Suppressor macrophage treated with lipopolysaccharide for 1 hour (primary cell): ENCODE measurements around the gene NOTCH2NLA.
"Not testable (repeated sequence)": the region's sequence is repeated elsewhere in the genome, so short reads cannot be mapped to it uniquely, and the experiment has no call there.

Experiments
- DNase-seq, 3 donors: peaks; one replicate each; pipeline ENCODE4 v3.0.0-alpha.2; 2020 to 2022

NOTCH2NLA gene

GRCh38 chr1:146228710-146229477 is at the start of gene NOTCH2NLA:
NOTCH2NLA (minus strand) TSS chr1:146229021; CDS start chr1:146189337, 39,684 bp downstream.
- not testable (repeated sequence) for DNase-seq

GRCh38 chr1:146278346-146278745 is 49.5 kb upstream of the NOTCH2NLA start:
- not testable (repeated sequence) for DNase-seq

- not testable (repeated sequence) for DNase-seq
Measured at GRCh38 chr1:146277087-146277486, 48.3 kb upstream of the NOTCH2NLA start.

DNA sequence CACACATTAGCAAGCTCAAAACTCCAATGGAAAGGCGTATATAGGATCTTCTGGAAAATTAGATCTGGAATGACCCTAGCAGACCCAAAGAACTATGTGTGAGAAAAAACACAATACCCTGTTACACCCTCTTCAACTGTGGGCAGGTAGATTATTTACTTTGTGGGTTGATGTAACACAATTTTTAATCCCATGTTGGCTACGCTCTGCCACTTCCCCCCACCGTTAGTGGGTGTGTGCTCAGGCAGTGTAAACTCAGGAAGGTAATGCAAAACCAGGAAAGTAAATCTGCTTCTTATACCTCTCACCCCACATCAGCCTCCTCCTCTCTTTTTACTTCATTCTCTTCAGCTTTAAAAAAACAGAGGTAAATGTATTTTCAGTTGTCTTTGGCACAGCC is 45.3 kb upstream of the NOTCH2NLA start:
- not testable (repeated sequence) for DNase-seq

- not testable (repeated sequence) for DNase-seq
Measured at GRCh38 chr1:146273194-146273593, 44.4 kb upstream of the NOTCH2NLA start.

- DNase-seq = not testable (repeated sequence)
Measured at GRCh38 chr1:146272734-146273133, 43.9 kb upstream of the NOTCH2NLA start.

- DNase-seq = not testable (repeated sequence)
Measured at GRCh38 chr1:146271977-146272376, 43.2 kb upstream of the NOTCH2NLA start.

DNA sequence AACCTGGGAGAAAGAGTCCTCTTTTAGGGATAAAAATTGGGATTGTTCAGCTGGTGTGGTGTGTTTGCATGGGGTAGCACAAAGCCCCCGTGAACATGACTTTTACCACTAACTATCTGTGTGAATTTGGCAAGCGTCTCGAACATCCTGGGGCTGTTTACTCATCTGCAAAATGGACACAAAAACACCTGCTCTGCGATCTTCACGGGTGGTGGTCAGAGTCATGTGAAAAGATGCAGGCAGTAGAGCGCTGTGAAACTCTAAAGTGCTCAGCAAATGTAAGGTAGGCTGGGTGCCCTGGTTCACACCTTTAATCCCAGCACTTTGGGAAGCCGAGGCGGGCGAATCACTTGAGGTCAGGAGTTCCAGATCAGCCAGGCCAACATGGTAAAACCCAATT is 41.3 kb upstream of the NOTCH2NLA start:
- not testable (repeated sequence) for DNase-seq

- DNase-seq = not testable (repeated sequence)
Measured at GRCh38 chr1:146266179-146266748, 37.4 kb upstream of the NOTCH2NLA start.

- not testable (repeated sequence) for DNase-seq
Measured at GRCh38 chr1:146264761-146265160, 35.9 kb upstream of the NOTCH2NLA start.

- not testable (repeated sequence) for DNase-seq
Measured at GRCh38 chr1:146260006-146260730, 31.3 kb upstream of the NOTCH2NLA start.

DNA sequence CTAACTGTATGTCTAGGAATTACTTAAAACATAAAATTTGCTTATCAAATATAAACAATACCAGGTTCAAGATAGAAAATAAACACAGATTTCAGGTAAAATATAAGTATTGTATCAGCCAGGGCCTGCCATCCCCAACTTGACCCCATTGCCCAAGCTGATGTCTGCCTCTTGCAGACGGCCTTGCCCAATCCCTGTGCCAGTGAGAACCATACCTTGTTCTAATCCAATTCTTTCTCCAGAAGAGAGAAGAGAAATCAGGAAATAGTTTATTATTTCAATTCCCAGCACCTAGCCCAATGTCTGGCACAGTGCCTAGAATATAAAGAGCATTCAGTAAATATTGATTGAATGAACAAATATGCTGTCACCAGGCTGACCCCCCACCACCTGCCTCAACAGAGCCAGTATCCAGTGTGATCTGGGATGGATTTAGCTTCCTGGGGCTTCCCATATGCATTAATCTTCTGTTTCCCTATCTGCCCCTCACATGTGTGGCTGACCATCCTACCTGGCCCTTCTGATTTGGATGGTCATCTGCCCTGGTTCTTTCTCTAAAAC is 29.3 kb upstream of the NOTCH2NLA start:
- DNase-seq = not testable (repeated sequence)

DNA sequence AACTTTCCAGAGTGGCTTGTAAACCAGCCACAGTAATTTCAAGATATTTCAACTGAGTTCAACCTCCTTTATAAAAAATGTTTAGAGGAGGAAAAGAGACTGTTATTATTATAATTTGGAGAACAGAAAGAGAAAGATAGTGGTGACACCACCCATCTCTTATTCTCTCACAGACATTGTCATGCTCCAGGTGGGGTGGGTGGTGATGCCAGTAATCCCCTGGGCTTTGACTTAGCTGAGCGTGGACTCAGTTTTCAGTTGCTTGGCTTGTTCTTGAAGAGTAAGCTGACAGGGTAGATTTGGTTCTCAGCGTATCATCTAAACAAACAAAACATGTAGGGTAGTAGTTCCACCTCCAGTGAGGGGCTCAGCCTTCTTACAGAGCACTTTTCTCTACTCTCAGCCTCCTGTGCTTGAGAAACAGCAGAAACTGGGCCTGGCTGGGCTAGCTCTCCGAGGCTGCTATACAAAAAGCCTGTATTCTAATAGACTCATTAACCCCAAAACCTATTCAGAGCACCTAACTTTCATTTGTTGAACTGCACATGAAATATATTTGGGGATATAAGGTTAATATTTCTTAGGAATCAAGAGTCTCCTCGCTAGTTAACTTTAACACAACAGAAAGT is 25.9 kb upstream of the NOTCH2NLA start:
- not testable (repeated sequence) for DNase-seq

DNA sequence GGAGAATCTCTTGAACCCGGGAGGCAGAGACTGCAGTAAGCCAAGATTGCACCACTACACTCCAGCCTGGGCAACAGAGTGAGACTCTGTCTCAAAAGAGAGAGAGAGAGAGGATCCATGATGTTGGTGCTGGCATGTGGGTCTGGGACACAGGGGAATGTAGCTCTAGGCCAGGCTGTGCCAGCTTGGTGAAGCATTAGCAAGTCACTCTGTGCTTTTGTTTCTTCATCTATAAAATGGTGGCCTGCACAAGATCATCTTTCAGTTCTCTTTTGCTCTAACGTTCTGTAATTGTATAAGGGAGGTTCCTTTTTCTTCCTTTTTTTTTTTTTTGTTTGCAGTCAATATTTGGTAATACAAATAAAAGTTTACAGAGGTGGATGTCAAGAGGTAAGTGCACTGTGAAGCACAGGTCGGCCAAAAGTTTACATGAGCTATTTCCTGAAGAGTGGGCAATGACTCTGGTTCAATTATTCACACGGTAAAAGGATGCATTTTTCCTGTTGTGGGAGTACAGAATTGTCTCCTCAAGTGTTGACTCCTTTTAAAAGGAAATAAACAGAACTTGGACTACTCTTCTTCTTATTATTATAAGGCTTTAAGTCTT is 24.5 kb upstream of the NOTCH2NLA start:
- not testable (repeated sequence) for DNase-seq

DNA sequence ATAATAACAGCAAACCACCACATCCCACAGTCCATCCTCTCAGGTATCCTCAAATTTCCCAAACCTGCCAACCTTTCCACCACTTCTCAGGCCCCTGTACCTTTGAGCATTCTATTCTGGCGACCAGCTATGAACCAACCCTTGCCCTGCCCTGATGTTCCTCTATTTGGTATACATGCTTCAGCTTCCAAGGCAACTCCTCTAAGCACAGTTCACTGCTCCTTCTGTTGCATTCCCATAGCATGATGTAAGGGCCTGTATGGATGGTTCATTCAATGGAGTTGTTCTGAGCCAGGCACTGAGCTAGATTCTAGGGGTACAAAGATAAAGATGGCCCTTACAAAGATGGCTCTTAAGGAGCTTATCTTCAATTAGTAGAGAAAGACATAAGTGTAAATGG is 22.7 kb upstream of the NOTCH2NLA start:
- DNase-seq = not testable (repeated sequence)

DNA sequence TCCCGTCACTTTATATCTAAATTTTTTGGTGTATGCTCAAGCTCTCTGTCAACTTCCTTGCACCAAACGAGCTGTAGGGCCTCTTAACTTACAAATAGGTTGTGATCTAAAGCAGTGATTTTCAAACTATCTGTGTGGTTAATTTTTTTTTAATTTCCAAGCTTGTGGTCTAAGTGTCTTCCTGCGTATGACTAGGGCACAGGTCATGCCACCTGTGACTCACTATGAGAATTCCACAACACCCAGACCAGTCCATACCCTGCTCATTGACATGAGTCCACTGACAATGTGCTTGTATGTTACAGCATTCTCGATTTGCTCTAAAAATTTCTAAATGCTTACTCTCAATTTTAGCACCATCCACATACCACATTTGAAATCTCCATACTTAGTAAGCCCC is 19.8 kb upstream of the NOTCH2NLA start:
- DNase-seq = not testable (repeated sequence)

- DNase-seq = not testable (repeated sequence)
Measured at GRCh38 chr1:146236626-146237025, 7.8 kb upstream of the NOTCH2NLA start.

DNA sequence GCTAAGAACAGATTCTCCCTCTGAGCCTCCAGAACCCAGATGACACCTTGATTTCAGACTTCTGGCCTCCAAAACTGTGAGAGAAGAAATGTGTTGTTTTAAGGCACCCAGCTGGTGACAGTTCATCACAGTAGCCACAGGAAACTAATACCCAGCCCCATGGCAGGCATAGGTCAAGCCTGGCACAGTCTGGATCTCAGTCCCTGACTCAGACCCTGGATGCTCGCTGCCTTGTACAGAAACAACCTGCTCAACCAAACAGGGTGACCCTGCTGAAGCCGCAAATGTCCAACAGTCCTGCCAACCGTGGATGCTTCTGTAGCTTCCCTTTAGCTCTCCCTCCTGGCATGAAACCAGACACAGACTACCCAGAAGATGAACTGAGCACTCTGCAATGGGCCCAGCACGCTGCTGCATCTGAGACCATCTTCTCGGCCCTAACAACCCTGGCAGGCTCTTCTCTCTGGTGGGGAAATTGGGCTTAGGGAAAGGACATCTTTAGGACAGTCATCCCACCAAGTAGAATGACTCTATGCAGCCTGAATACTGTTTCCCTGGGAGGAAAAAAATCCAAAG is 7.3 kb upstream of the NOTCH2NLA start:
- not testable (repeated sequence) for DNase-seq

GRCh38 chr1:146228144-146228682 is 608 bp downstream of the NOTCH2NLA start:
- not testable (repeated sequence) for DNase-seq

GRCh38 chr1:146174531-146174930 is 54.3 kb downstream of the NOTCH2NLA start:
- not testable (repeated sequence) for DNase-seq

DNA sequence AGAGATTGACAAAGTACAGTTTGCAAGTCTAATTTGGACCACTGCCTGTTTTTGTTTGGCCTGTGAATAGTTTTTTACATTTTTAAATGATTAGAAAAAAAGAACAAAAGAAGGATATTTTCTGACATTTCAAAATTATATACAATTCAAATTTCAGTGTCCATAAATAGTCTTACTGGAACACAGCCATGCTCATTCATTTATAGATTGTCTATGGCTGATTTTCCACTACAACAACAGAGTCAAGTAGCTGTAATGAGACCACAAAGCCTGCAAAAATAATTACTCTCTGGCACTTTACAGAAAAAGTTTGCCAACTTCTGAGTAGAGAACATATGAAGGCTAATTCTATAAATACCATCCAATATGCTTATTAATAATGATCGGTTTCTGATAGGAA is 61.1 kb downstream of the NOTCH2NLA start:
- DNase-seq = not testable (repeated sequence)
